Skeletal muscle cell (primary cell): ENCODE measurements around the gene ADARB2.
"Not testable (repeated sequence)": the region's sequence is repeated elsewhere in the genome, so short reads cannot be mapped to it uniquely, and the experiment has no call there.

Experiments used
- DNase-seq: peaks from one replicate; pipeline ENCODE4 v3.0.0-alpha.2; 2010; ENCODE audit warnings: low read depth
- H3K4me3 ChIP-seq: 2 replicates; pipeline ENCODE4 v1.5.1; 2011; ENCODE audit warnings: low read depth, mild to moderate bottlenecking, control low read depth, low read length, moderate library complexity

ADARB2 gene

GRCh38 chr10:1434912-1435692 lies 302.2 kb downstream of the ADARB2 start:
- no peak overlapping the region for H3K4me3 ChIP-seq
- no peak for DNase-seq

DNA sequence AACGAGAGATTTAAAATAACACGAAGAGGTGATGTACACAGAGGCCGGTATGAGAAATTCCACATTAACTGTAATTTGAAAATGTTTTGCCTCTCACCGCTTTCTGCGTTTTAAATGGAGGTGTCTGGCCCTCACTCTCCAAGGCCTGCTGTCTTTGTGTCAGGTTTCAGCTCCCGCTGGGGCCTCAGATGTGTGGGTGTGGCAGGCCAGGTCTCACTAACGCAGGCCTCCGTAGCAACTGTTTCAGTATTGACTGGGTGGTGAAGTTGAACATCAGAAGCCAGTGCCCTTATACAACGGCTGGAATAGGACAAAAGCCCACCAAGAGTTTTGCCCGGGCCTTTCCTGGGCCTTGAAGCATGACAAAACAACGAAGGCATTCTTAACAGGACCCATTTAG lies 303.1 kb downstream of the ADARB2 start:
- no peak overlapping the region for H3K4me3 ChIP-seq
- no peak for DNase-seq

DNA sequence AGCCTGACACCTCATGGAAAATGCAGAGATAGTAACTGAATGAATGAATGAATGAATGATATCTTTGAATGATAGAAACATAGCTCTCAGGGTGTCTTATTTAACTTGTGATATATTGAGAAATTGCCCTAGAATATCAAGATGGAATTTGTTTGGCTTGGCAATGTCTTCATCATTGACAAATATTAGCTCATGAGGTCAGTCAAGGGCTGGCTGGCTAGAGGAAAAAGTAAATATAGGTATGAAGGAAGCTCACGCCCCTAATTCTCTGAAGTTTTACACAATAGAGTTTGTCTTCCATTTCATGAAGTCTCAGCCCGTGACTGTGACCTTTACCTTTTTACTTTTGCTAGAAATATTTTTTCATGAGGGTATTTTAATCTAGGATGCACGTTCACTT lies 305.2 kb downstream of the ADARB2 start:
- no peak for DNase-seq
- no peak overlapping the region for H3K4me3 ChIP-seq

DNA sequence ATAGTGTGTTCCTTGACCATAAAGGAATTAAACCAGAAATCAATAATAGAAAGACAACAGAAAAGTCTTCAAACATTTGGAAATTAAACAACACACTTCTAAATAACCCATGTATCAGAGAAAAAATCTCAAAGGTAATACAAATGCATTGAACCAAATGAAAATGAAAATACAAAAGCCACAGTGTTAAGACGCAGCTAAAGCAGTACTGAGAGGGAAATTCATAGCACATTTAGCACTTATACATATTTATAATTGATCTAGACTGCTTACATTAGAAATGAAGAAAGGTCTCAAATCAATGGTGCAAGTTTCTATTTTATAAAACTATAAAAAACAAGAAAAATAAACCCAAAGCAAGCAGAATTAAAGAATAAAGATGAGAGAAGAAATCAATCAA lies 306.1 kb downstream of the ADARB2 start:
- DNase-seq, result no peak

GRCh38 chr10:1427521-1428186 lies 309.7 kb downstream of the ADARB2 start:
- not testable (repeated sequence) for DNase-seq, H3K4me3 ChIP-seq

More for the DNA sequence above, 306.1 kb downstream of the ADARB2 start:
- H3K4me3 ChIP-seq, result no peak overlapping the region

DNA sequence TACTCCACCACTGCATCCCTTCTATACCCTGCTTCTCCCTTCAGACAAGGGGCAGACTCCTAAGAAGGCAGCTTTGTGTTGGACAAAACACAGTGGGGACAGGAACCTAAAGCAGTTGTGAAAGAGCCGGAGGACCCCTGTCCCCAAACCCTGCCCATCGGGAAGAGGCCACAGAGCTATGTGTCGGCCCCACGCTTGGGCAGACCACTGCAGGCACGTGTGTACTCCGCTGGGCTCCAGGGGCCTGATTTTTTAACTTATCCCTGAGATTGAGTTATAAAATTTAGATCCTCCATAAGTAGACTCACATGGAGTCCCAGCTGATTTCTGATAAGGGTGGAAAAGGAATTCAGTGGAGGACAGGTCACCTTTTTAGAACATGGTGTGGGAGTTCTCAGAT lies 310.5 kb downstream of the ADARB2 start:
- H3K4me3 ChIP-seq, result no peak overlapping the region
- no peak for DNase-seq

GRCh38 chr10:1425879-1426278 lies 311.4 kb downstream of the ADARB2 start:
- no peak overlapping the region for H3K4me3 ChIP-seq
- DNase-seq, result no peak

GRCh38 chr10:1424648-1425047 lies 312.7 kb downstream of the ADARB2 start:
- DNase-seq, result no peak
- H3K4me3 ChIP-seq, result no peak overlapping the region

DNA sequence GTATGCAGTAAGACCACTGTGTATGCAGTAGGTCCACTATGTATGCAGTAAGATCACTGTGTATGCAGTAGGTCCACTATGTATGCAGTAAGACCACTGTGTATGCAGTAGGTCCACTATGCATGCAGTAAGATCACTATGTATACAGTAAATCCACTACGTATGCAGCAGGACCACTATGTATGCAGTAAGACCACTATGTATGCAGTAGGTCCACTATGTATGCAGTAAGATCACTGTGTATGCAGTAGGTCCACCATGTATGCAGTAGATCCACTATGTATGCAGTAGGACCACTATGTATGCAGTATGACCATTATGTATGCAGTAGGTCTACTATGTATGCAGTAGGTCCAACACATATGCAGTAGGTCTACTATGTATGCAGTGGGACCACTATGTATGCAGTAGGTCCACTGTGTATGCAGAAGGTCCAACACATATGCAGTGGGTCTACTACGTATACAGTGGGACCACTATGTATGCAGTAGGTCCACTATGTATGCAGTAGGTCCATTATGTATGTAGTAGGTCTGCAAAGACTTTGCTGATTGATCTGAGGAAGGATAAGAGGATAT lies 313.6 kb downstream of the ADARB2 start:
- no peak overlapping the region for H3K4me3 ChIP-seq
- DNase-seq, result no peak

GRCh38 chr10:1422275-1422674 lies 315.1 kb downstream of the ADARB2 start:
- H3K4me3 ChIP-seq, result no peak overlapping the region
- no peak for DNase-seq

DNA sequence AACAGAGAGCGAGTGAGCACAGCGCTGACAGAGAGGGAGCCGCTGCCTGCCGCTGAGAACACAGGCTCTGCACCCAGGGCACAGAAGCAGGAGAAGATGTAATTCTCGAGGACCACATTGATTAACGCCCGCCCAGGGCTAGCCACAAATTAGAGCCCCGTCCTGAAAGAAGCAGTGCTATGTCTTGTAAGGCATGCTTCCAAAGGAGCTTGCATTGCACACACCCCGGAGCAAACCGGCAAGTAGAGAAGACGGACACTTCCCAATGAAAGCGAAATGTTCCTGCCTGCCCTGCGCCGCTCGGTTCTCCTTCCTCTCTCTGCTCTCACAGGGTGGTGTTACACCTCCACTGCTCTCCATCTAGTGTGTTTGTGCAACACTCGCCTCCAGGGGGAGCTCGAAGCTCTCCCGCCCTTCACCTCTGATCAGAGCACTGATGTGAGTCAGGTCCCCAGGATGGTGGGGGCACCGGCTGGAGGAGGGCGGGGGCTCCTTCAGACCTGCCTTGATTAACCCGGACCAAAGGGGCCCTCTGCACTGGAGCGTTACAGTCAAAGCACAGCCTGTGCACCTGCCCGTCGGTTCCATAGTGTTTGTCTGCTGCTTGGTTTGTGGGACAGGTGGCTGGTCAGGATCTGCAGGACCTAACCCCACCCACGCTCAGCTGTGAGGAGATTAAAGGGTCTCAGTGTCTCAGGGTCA lies 316.5 kb downstream of the ADARB2 start:
- DNase-seq, result no peak
- H3K4me3 ChIP-seq, result no peak overlapping the region

- no peak overlapping the region for H3K4me3 ChIP-seq
- no peak for DNase-seq
Observed at GRCh38 chr10:1419796-1420610, 317.3 kb downstream of the ADARB2 start.

GRCh38 chr10:1418031-1418550 lies 319.2 kb downstream of the ADARB2 start:
- no peak overlapping the region for H3K4me3 ChIP-seq
- DNase-seq, result no peak

GRCh38 chr10:1417574-1417973 lies 319.8 kb downstream of the ADARB2 start:
- no peak overlapping the region for H3K4me3 ChIP-seq
- no peak for DNase-seq

- no peak overlapping the region for H3K4me3 ChIP-seq
- DNase-seq, result no peak
Observed at GRCh38 chr10:1416456-1417037, 320.8 kb downstream of the ADARB2 start.

- H3K4me3 ChIP-seq, result no peak overlapping the region
- DNase-seq, result no peak
Observed at GRCh38 chr10:1414893-1415292, 322.4 kb downstream of the ADARB2 start.

GRCh38 chr10:1414346-1414745 lies 323.0 kb downstream of the ADARB2 start:
- DNase-seq, H3K4me3 ChIP-seq: not testable (repeated sequence)

- no peak for DNase-seq
- no peak overlapping the region for H3K4me3 ChIP-seq
Observed at GRCh38 chr10:1413823-1414222, 323.5 kb downstream of the ADARB2 start.

- DNase-seq, result no peak
- no peak overlapping the region for H3K4me3 ChIP-seq
Observed at GRCh38 chr10:1413256-1413655, 324.1 kb downstream of the ADARB2 start.
